Measurements from ENCODE around the gene PROX2. TPM values are rescaled to one million over a fixed set of nuclear protein-coding genes. Genes with fewer than 3 reads are reported as not detected.

PROX2 gene
- total and polyA plus RNA-seq, 9 of the 15 experiments (the other 6 are each of a cell fraction or from before 2014, with no cell fraction given): not detected

GRCh38 chr14:74888164-74889158, 12.5 kb upstream of the PROX2 start (continued):
- TF ChIP-seq ZNF512 (tag; IDR thresholded peaks at IDR 0.05): no peak
- no peak; the same call in 1 of the 2 replicates for TF ChIP-seq NR2C1 (IDR thresholded peaks at IDR 0.05)
- peak; percentile 39; the same call in 1 of the 2 replicates for TF ChIP-seq NR2C1 (tag; IDR thresholded peaks at IDR 0.05)
- TF ChIP-seq BHLHE40 (IDR thresholded peaks at IDR 0.05; ENCODE audit: low read length): peak; percentile 82
- peak; percentile 73 for TF ChIP-seq KLF16 (IDR thresholded peaks at IDR 0.05)
- peak; percentile 91 for TF ChIP-seq MYNN (IDR thresholded peaks at IDR 0.05)
- TF ChIP-seq MYNN (CRISPR knock-in tag; IDR thresholded peaks at IDR 0.05): no peak
- no peak for TF ChIP-seq ZNF175 (CRISPR knock-in tag; IDR thresholded peaks at IDR 0.05; ENCODE audit: low read depth)
- TF ChIP-seq SMAD4 (CRISPR knock-in tag; conservative IDR thresholded peaks at IDR 0.05): 0 out of 2 replicates have a peak, but pooled peaks have one; percentile 40
- TF ChIP-seq LCOR (CRISPR knock-in tag; IDR thresholded peaks at IDR 0.05): 0 out of 2 replicates have a peak, but pooled peaks have one; percentile 19
- no peak for TF ChIP-seq ZHX1 (conservative IDR thresholded peaks at IDR 0.05; ENCODE audit: low read length)
- TF ChIP-seq AFF1 (IDR thresholded peaks at IDR 0.05; ENCODE audit: low read depth in 1 of 2, partially characterized antibody in 2 of 2): peak in 1 of 2 experiments; percentile 49
- TF ChIP-seq RNF2 (IDR thresholded peaks at IDR 0.05): peak; percentile 56; the same call in 1 of the 2 replicates
- TF ChIP-seq DACH1 (IDR thresholded peaks at IDR 0.05; ENCODE audit: partially characterized antibody): peak; percentile 33
- no peak for TF ChIP-seq ELF2 (CRISPR knock-in tag; IDR thresholded peaks at IDR 0.05)
- no peak for TF ChIP-seq PBX2 (CRISPR knock-in tag; IDR thresholded peaks at IDR 0.05; ENCODE audit: low read depth)
- TF ChIP-seq PBX2 (tag; conservative IDR thresholded peaks at IDR 0.05; ENCODE audit: low read depth): peak; percentile 64
